Measurements from ENCODE around the gene PRAMEF33.
"Not testable (repeated sequence)": the region's sequence is repeated elsewhere in the genome, so short reads cannot be mapped to it uniquely, and the experiment has no call there.

PRAMEF33 gene

DNA sequence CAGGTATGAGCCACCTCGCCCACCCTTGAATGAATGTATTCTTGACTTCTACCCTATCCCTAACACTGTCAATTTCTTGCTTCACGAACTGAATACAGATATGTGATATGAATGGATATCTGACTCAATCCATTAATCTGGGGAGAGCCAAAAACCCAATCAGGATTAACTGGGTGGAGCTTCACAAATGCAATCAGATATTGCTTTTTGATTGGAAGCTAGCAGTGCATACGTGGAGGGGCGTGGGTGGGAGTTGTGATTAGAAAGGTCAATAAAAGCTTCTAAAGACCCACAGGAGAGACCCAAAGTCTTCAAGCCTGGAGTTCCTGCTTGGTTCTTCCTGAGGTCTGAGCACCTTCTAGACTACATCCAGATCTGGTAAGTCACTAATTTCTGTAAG lies 11.9 kb downstream of the PRAMEF33 start, which contains the start of gene PRAMEF15:
Gene PRAMEF15, plus strand, starts transcription at position 301 of the 400 bp plus-strand sequence. CDS start 2,827 bp downstream, outside the sequence.
- not testable (repeated sequence) for H3K4me1 ChIP-seq (ENCODE audit: control insufficient read depth in 1 of 2, insufficient read depth in 2 of 2, low read length in 2 of 2); H3K27ac ChIP-seq (ENCODE audit: low read depth, low read length); H3K36me3 ChIP-seq (ENCODE audit: control insufficient read depth in 1 of 2, insufficient read depth in 2 of 2, low read length in 2 of 2); H3K27me3 ChIP-seq (ENCODE audit: control insufficient read depth in 1 of 2, insufficient read depth in 2 of 2, low read length in 2 of 2); H3K9me3 ChIP-seq (ENCODE audit: control insufficient read depth in 1 of 2, low read length in 2 of 2); H3K9ac ChIP-seq (ENCODE audit: low read depth in 1 of 2, low read length in 2 of 2); H3K4me3 ChIP-seq (ENCODE audit: low read depth in 1 of 2, low read length in 2 of 2)

DNA sequence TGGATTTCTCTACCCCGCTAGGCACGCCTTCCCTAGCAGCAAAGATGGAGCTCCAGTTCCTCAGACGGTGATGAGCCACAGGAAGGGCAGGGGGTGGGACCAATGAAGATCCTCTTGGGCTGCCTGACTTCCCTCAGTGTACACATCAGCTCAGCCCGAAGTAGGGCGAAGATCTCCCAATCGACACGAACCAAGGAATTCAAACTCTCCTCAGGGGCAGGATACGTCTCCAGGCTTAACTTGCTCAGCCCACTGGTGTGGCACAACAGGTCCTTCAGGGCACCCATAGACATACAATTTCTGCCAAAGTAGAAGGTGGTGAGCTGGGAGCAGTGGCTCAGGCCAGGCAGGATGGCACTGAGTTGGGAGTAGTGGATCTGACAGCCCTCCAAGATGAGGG lies 39.2 kb downstream of the PRAMEF33 start:
- not testable (repeated sequence) for H3K27me3 ChIP-seq (ENCODE audit: control insufficient read depth in 1 of 2, insufficient read depth in 2 of 2, low read length in 2 of 2); H3K4me1 ChIP-seq (ENCODE audit: control insufficient read depth in 1 of 2, insufficient read depth in 2 of 2, low read length in 2 of 2); H3K27ac ChIP-seq (ENCODE audit: low read depth, low read length); H3K4me3 ChIP-seq (ENCODE audit: low read depth in 1 of 2, low read length in 2 of 2); H3K9ac ChIP-seq (ENCODE audit: low read depth in 1 of 2, low read length in 2 of 2); H3K36me3 ChIP-seq (ENCODE audit: control insufficient read depth in 1 of 2, insufficient read depth in 2 of 2, low read length in 2 of 2); H3K9me3 ChIP-seq (ENCODE audit: control insufficient read depth in 1 of 2, low read length in 2 of 2)

DNA sequence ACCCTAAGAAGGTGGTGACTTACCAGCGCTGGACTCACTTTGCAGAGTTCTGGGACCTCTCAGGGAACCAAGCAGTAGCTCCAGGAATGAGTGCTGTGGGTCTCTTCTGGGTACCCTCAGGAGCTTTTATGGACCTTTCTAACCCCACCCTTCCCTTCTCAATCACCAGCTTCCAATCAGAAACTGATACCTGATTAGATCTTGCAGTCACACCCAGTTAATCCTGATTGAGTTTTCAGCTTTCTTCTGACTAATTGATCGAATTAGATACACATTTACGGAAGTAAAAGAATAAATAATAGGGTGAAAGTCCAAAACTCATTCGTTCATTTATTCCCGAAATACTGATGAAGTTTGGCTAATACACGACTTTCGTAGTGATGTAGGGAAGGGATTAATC lies 43.7 kb downstream of the PRAMEF33 start, which contains the start of gene PRAMEF14:
Gene PRAMEF14, minus strand, starts transcription at position 101 of the 400 bp plus-strand sequence. CDS start 1,820 bp downstream, outside the sequence.
- not testable (repeated sequence) for H3K9ac ChIP-seq (ENCODE audit: low read depth in 1 of 2, low read length in 2 of 2); H3K4me3 ChIP-seq (ENCODE audit: low read depth in 1 of 2, low read length in 2 of 2)

DNA sequence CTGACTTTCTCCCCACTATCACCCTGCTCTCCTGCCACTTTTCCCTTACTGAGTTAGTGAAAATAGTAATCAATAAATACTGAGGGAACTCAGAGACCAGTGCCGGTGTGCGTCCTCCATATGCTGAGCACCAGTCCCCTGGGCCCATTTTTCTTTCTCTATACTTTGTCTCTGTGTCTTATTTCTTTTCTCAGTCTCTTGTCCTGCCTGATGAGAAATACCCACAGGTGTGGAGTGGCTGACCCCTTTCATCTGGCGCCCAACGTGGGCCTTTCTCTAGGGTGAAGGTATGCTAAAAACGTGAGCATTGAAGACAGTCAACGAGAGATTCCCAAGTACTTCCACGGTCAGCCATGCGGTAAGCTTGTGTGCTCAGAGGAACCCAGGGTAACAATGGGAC lies 50.1 kb downstream of the PRAMEF33 start:
- H3K4me1 ChIP-seq (ENCODE audit: control insufficient read depth in 1 of 2, insufficient read depth in 2 of 2, low read length in 2 of 2); H3K9me3 ChIP-seq (ENCODE audit: control insufficient read depth in 1 of 2, low read length in 2 of 2); H3K36me3 ChIP-seq (ENCODE audit: control insufficient read depth in 1 of 2, insufficient read depth in 2 of 2, low read length in 2 of 2); H3K4me3 ChIP-seq (ENCODE audit: low read depth in 1 of 2, low read length in 2 of 2); H3K9ac ChIP-seq (ENCODE audit: low read depth in 1 of 2, low read length in 2 of 2); H3K27me3 ChIP-seq (ENCODE audit: control insufficient read depth in 1 of 2, insufficient read depth in 2 of 2, low read length in 2 of 2); H3K27ac ChIP-seq (ENCODE audit: low read depth, low read length): not testable (repeated sequence)

More for the DNA sequence above, 43.7 kb downstream of the PRAMEF33 start, which contains the start of gene PRAMEF14:
- not testable (repeated sequence) for H3K9me3 ChIP-seq (ENCODE audit: control insufficient read depth in 1 of 2, low read length in 2 of 2); H3K4me1 ChIP-seq (ENCODE audit: control insufficient read depth in 1 of 2, insufficient read depth in 2 of 2, low read length in 2 of 2); H3K36me3 ChIP-seq (ENCODE audit: control insufficient read depth in 1 of 2, insufficient read depth in 2 of 2, low read length in 2 of 2); H3K27ac ChIP-seq (ENCODE audit: low read depth, low read length); H3K27me3 ChIP-seq (ENCODE audit: control insufficient read depth in 1 of 2, insufficient read depth in 2 of 2, low read length in 2 of 2)

DNA sequence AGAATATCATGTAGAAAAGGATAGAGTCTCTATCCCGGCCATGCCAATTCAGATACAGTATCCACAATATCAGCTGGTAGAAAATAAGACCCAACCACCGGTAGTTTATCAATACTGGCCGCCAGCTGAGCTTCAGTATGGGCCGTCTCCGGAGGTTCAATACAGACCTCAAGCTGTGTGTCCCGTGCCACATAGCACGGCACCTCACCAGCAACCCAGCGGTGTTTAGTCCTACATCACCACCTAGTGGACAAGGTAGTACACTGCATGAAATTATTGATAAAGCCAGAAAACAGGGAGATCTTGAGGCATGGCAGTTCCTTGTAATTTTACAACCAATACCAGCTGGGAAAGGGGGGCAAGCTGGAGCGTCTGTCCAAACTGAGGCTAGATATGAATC lies 51.1 kb downstream of the PRAMEF33 start:
- H3K27ac ChIP-seq (ENCODE audit: low read depth, low read length); H3K36me3 ChIP-seq (ENCODE audit: control insufficient read depth in 1 of 2, insufficient read depth in 2 of 2, low read length in 2 of 2): not testable (repeated sequence)

DNA sequence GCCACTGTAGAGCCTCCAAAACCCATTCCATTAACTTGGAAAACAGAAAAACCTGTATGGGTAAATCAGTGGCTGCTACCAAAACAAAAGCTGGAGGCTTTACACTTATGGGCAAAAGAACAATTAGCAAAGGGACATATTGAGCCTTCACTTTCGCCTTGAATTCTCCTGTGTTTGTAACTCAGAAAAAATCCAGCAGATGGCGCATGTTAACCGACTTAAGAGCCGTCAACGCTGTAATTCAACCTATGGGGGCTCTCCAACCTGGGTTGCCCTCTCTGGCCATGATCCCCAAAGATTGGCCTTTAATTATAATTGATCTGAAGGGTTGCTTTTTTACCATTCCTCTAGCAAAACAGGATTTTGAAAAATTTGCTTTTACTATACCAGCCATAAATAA lies 53.4 kb downstream of the PRAMEF33 start:
- H3K36me3 ChIP-seq (ENCODE audit: control insufficient read depth in 1 of 2, insufficient read depth in 2 of 2, low read length in 2 of 2); H3K27ac ChIP-seq (ENCODE audit: low read depth, low read length); H3K9me3 ChIP-seq (ENCODE audit: control insufficient read depth in 1 of 2, low read length in 2 of 2); H3K27me3 ChIP-seq (ENCODE audit: control insufficient read depth in 1 of 2, insufficient read depth in 2 of 2, low read length in 2 of 2); H3K4me3 ChIP-seq (ENCODE audit: low read depth in 1 of 2, low read length in 2 of 2); H3K9ac ChIP-seq (ENCODE audit: low read depth in 1 of 2, low read length in 2 of 2); H3K4me1 ChIP-seq (ENCODE audit: control insufficient read depth in 1 of 2, insufficient read depth in 2 of 2, low read length in 2 of 2): not testable (repeated sequence)

More for the DNA sequence above, 51.1 kb downstream of the PRAMEF33 start:
- not testable (repeated sequence) for H3K9me3 ChIP-seq (ENCODE audit: control insufficient read depth in 1 of 2, low read length in 2 of 2); H3K4me3 ChIP-seq (ENCODE audit: low read depth in 1 of 2, low read length in 2 of 2); H3K9ac ChIP-seq (ENCODE audit: low read depth in 1 of 2, low read length in 2 of 2); H3K27me3 ChIP-seq (ENCODE audit: control insufficient read depth in 1 of 2, insufficient read depth in 2 of 2, low read length in 2 of 2); H3K4me1 ChIP-seq (ENCODE audit: control insufficient read depth in 1 of 2, insufficient read depth in 2 of 2, low read length in 2 of 2)

All from duodenal mucosa (tissue), 2 donors.